CD4-positive, alpha-beta T cell treated with Interleukin-17A for 1 hour (primary cell): ENCODE data around the gene TMED4.
"Not testable (repeated sequence)": the region's sequence is repeated elsewhere in the genome, so short reads cannot be mapped to it uniquely, and the experiment has no call there.

Experiments
- DNase-seq: peaks from one replicate; pipeline ENCODE4 v3.0.0-alpha.2; 2020

The TMED4 gene

DNA sequence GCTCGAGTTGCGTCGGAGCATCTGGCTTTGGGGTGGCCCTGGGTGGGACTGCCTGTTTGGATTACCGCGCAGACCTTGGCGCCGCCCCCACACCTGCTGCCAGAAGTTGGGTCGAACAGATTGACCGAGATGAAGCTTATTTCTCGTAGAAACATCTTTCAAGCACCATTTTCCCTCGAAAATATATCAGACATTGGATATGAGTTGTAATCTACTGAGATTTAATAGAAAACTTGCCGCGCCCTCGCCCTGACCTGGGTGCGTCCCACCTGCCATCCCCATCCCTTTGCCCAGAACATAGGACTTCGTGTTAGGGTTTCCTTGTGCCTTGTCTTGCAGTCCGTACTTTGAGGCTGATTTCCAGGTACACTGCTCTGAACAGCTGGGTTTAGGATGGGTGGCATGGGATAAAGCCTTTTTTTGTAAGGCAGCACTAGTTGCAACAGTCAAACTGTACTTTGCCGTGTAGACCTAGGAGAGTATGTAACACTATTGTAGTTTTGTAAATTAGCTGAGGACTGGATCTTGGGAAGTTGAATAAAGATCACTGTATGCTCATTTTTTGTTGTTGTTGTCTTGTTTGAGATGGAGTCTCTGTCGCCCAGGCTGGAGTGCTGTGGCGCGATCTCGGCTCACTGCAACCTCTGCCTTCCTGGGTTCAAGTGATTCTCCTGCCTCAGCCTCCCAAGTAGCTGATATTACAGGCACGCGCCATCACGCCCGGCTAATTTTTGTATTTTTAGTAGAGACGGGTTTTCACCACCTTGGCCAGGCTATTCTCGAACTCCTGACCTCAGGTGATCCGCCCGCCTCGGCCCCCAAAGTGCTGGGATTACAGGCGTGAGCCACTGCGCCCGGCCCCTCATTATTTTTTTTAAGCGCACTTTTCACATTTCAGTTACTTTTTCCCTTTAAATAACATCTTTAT, 25.4 kb upstream of the TMED4 start:
- DNase-seq, result no peak

DNA sequence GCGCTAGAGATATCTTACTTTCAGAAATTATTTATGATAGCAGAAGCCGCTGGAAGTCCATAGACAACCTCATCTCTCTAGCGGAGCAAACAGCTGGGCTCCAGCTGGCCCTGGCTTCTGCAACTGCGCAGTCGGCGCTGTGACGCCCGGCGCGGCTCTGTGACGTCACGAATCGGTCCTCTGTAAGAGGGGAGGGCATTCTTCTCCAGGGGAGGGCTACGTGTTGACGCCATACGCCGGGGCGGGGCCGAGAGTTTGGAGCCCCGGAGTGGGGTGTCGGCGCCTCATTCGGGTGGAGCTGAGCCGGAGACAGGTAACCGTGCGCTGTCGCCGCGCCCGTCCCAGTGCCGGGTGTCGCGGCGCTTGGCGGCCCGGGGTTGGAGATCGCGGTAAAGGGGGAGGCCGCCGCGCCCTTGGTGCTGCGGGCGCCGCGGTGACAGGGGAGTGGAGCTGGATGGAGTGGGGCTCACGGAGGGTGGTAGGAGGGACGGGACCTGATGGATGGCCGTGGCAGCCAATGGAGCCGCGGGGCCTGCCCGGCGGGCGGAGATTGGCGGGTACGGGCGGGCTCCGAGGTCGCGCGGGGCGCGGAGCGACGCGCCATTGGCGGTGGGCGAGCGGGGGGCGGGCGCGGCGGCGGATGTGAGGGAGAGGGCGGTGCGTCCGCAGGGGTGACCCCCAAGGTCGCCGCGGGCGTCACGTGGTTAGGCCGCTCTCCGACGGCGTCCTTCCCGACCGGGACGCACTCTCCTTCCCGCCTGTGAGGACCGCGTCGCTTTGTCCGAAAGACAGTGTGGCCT, 24.5 kb upstream of the TMED4 start, which contains the start of gene OGDH:
Gene OGDH (plus strand): TSS at position 287 of the 800 bp plus-strand sequence. CDS start 17,717 bp downstream, outside the sequence.
- DNase-seq, result peak; percentile 98

DNA sequence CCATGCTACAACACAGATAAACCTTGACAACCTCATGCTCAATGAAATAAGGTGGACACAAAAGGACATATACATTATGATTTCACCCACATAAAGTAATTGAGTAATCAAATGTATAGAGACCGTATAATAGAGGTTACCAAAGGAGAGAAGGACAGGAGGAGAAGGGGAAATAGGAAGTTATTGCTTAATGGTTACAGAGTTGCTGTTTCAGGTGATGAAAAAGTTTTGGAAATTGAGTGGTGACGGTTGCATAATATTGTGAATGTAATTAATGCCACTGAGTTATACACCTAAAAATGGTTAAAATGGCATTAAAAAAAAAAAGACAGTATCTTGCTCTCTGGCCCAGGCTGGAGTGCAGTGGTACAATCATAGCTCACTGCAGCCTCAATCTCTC, 22.9 kb upstream of the TMED4 start:
- DNase-seq, result no peak

DNA sequence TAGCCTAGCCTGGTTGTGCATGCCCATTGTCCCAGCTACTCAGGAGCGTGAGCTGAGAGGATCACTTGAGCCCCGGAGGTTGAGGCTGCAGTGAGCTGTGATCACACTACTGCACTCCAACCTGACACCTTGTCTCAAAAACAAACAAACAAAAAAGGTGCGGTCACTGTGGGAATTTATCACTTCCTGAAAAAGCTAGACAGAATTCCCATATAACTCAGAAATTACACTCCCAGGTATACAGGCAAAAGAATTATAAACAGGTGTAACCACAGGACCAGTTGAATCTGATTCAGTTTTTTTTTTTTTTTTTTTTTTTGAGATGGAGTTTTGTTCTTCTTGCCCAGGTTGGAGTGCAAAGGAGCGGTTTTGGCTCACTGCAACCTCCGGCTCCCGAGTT, 21.2 kb upstream of the TMED4 start:
- DNase-seq, result no peak

DNA sequence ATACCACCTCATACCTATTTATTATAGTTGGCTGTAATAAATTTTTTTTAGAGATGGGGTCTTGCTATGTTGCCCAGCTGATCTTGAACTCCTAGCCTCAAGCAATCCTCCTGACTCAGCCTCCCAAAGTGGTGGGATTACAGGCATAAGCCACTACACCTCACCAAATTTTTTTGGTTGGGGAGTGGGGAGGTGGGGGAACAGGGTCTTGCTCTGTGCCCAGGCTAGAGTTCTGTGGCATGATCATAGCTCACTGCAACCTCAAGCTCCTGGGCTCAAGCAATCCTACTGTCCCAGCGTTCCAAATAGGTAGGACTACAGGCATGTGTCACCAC, 20.5 kb upstream of the TMED4 start:
- DNase-seq, result no peak

DNA sequence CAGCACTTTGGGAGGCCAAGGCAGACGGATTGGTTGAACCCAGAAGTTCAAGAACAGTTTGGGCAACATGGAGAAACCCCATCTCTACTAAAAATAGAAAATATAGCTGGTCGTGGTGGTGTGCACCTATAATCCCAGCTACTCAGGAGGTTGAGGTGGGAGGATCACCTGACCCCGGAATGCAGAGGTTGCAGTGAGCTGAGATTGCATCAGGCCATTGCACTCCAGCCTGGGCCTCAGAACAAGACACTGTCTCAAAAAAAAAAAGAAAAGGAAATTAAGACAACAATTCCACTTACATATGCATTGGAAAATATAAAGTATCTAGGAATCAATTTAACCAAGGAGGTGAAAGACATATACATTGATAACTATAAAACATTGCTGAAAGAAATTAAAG, 17.2 kb upstream of the TMED4 start:
- DNase-seq, result no peak

DNA sequence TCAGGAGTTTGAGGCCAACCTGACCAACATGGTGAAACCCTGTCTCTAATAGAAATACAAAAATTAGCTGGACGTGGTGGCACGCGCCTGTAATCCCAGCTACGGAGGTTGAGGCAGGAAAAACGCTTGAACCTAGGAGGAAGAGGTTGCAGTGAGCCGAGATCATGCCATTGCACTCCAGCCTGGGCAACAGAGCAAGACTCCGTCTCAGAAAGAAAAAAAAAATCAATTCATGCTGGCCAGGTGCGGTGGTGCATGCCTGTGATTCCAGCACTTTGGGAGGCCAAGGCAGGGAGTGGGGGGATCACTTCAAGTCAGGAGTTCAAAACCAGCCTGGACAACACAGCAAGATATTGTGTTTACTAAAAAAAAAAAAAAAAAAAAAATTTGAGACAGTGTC, 15.2 kb upstream of the TMED4 start:
- DNase-seq, result not testable (repeated sequence)

DNA sequence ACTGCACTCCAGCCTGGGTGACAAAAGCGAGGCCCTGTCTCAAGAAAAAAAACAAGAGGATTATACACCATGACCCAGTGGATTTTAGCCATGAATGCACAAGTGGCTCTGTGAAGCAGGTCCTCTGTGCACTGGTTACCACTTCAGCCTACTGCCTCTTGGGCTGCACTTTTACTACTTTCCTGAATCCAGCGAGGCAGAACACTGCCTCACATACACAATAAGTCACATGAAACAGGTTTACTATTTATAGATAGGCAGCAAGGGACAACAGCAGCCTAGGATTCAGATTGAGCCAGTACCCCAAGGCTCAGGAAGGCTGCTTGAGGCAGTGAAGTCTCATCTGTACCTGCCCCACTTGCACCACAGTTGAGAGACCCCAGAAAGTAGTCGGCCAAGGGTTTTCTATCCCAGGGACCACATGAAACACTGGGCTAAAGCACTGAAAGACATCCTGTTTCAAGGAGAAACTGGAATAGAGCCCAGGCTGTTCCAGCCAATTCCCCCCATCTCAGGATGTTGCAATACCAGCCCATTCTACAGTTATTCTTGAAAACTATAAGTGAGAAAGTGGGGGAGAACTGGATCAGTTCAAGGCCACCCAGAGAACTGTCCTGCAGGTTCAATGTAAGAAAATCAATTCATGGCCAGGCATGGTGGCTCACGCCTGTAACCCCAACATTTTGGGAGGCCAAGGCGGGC, 14.1 kb upstream of the TMED4 start:
- DNase-seq, result no peak

DNA sequence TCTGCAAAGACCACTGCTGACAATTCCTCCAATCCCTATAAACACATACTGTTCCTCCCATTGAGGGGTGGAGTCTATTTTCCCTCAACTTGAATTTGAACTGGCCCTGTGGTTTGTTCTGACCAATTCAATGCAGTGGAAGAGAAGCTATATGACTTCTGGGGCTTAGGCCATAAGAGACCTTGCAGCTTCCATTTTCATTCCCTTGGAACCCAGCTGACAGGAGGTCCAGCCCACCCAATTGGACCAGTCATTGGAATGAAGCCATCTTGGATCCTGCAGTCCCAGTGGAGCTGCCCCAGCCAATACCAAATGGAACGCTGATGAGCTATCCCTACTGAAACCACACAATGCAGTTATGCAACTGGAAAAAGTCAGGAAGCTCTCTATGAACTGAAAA, 8.9 kb upstream of the TMED4 start:
- no peak for DNase-seq

DNA sequence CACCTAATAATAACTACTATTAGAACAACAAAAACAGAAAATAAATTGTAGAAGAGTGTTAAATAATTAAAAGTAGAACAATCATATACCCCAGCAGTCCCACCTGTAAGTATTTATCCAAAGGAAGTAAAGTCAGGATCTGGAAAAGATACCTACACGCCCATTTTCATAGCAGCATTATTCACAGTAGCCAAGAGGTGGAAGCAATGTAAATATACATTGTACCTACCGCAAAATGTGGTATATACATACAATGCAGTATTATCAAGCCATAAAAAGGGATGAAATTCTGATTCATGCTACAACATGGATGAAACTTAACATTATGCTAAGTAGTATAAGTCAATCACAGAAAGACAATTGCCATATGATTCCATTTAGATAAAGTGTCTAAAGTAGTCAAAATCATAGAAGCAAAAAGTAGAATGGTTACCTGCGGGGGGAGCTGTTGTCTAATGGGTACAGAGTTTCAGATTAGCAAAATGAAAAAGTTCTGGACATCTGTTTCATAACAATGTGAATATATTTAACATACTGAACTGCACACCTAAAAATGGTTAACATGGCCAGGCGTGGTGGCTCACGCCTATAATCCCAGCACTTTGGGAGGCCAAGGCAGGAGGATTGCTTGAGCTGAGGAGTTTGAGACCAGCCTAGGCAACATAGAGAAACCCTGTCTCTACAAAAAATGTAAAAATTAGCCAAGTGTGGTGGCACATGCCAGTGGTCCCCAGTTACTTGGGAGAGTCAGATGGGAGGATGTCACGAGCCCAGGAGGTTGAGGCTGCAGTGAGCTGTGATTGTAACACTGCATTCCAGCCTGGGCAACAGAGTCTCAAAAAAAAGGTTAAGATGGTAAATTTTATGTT, 6.0 kb upstream of the TMED4 start:
- peak; percentile 82 for DNase-seq

DNA sequence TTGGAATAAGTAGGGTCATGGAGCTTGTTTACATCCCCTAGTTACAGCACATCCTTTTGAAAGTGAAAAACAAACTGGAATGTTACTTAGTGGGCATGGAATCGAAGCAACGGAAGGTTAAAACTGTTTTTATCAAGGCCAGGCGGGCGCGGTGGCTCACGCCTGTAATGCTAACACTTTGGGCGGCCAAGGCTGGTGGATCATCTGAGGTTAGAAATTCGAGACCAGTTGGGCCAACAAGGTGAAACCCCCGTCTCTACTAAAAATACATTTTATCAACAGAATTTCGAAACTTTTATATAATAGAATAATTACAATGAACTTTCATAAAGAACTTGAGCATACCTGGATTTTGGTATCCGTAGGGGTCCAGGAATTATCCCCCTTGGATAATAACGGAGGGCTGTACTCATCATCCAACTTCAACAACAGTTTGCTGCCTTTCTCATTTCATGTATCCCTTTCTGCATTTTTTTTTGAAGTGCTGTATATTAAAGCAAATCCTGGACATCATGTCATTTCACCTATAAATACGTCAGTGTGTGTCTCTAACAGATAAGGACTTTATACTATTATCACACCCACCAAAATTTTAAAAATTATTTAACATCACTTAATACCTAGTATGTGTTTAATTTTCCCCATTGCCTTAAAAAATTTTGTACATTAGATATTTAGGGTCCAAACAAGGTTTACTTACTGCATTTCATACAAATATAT, 1.3 kb upstream of the TMED4 start:
- no peak for DNase-seq

DNA sequence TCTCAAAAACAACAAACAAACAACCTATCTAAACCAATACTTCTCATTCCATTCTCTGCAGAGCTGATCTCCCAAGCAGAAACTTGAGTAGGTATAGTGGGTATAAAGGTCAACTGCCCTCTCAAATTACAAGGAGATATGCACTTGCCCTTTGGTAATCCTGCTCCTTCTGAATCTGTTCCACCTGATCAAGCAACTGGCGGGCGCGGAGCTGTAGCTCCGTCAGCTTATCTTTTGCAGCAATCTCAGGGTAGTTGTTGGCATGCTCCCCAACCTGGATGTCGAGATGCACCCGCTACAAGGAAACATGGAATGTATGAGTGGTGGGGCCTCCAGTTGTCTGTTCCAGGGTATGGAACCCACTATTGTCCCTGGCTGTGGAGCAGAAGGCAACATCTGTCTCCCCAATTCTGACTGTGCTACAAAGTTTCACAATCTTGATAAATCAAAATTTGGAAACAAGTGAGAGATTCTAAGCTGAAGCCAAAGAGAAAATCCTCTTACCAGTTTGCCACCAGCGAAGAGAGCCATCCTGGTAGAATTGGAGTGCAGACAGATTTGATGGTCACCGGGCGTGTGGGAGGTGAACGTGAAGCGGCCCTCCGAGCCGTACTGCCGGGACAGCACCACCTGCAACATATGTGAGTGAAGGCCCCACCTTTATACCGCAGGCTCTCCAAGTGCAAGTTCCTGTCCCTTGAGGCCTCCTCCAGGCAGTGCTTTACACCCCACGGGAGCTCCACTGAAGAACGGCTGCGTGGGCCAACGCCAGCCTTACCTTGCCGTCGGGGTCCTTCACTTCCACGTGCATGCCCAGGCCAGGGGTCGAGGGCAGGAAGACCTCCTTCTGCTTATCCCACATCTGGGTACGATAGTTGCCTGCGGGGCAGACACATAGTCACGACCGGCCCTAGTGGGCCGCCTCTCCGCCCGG, 819 bp downstream of the TMED4 start:
- DNase-seq, result peak; percentile 66

DNA sequence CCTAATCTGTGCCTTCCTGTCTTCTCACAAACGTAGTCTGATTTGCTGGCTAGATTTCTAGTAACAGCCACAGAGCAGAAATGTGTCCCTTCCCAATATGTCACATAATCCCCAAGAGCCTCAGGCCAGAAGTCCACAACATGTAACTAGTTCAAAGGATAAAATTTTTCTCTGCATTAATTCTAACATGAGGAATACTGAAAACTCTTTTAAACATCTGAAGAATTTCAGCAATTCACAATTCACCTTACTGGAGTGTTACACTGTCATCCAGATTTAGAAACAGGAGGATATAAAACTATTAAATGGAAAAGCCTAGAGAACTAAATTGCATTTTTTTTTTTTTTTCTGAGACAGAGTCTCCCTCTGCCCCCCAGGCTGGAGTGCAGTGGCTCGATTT, 5.8 kb downstream of the TMED4 start:
- no peak for DNase-seq

DNA sequence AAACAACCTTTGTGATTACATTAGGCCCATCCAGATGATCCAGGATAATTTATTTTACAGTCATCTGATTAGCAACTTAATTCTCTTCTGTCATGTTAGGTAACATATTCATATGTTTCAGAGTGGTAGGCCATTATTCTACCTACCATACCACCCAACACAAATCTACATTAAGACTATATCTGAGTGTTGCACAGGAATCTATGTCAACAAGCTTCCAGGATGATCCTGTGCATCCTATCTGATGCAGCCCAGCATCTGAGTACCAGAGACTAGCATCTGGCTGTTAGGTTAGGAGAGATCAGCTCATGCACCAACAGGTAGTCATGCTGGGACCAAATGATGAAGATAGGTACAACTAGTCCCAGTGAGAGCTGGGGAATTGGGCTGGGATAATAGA, 7.0 kb downstream of the TMED4 start:
- no peak for DNase-seq

DNA sequence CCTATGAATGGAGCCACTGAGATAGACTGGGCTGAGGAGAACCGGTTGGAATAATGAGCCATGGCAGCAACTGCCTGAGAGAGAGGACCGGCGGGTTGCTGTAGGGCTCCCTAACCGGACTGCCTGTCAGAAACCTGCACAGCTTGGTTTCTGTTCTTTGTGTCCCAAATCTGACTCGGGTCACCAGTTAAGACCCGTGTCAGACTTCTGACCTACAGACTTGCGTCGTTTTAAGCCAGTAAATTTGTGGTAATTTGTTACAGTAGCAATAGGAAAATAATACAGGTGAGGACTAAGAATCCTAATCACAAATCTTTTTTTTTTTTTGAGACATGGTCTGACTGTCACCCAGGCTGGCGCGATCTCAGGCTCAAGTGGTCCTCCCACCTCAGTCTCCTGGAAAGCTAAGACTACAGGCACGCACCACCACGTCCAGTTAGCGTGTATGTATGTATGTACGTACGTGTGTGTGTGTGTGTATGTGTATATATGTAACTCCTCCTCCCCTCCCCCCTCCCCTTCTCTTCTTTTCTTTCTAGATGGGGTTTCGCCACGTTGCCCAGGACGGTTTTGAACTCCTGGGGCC, 7.7 kb downstream of the TMED4 start:
- DNase-seq, result no peak

DNA sequence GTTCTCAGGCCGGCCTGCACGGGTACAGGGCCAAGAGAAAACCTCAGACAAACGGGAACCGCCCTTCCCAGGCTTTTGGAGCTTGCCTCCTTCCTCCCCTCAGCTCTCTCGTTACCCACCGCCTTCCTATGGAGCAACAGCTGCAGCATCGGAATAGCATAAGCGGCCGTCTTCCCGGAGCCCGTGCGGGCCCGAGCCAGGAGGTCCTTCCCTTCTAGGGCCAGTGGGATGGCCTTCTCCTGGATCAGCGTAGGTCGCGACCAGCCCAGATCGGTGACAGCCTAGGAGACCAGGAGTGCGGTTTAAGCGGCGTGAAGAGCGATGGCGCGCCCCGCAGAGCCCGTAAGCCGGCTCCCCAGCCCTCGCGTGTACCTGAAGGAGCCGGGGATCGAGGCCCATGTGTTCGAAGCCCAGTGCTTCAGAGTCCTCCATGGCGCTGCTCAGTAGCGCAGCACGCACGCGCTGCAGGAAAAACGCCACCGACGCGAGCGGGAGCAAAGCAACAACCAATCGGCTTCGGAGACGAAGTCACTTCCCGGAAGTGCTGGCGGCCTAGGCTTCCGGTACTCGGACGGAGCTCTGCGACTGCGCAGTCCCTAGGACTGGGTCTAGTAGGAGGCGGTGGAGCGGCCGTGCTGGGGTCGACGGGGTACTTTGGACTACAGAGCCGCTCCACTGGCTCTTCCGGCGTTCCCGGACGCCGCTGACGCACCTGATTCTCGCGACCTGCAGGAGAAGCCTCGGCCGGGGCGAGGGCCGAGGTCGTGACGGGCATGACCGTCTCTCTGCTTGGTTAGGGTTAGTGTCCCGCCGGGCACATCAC, 8.4 kb downstream of the TMED4 start, which contains the start of gene DDX56:
Gene DDX56 (minus strand): TSS at position 445 of the 823 bp plus-strand sequence. CDS start 13 bp downstream, at position 432.
- DNase-seq, result peak; percentile 94

DNA sequence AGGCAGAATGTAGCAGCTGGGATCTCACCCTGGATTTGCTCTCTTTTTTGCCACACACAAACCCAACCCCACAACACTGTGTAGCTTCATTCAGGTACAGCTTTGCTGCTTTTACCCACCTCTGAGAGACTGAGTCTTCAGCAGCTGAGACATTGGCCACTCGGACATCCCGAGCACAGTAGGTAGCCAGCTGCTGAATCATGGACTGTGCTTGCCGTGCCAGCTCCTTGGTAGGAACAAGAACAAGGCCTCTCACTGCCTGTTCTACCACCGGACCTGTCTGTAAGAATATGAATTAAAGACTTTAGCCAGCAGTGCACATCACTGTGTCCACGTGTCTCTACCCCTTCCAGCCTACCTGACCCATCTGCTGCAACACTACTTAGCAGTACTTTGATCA, 9.3 kb downstream of the TMED4 start:
- no peak for DNase-seq

DNA sequence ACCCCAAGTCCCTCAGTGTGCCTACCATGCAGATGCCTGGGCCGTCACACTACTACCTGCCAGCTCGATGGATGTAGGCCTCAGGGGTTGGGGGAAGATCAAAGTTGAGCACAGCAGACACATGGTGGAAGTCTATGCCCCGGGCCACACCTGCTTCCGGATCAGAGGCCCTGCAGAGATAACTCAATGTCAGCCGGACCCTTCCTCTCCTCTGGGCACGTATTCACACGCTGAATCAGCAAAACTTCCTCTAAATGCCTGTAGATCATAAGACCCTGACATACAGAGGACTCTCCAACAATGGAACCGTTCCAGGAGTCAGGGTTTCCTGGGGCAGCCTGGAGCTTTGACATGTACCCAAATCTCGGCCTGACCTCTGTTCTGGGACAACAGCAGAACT, 12.1 kb downstream of the TMED4 start:
- DNase-seq, result no peak
